ENCODE measurements around the gene FGA. TPM values are rescaled to one million over a fixed set of nuclear protein-coding genes. Genes with fewer than 3 reads are reported as not detected.

Gene FGA
- total RNA-seq (2022; extraction: Qiagen RNA extraction; ENCODE audit: low read depth), result 6.0 to 9.4 TPM (median 8.1 TPM) in 5 replicates

DNA sequence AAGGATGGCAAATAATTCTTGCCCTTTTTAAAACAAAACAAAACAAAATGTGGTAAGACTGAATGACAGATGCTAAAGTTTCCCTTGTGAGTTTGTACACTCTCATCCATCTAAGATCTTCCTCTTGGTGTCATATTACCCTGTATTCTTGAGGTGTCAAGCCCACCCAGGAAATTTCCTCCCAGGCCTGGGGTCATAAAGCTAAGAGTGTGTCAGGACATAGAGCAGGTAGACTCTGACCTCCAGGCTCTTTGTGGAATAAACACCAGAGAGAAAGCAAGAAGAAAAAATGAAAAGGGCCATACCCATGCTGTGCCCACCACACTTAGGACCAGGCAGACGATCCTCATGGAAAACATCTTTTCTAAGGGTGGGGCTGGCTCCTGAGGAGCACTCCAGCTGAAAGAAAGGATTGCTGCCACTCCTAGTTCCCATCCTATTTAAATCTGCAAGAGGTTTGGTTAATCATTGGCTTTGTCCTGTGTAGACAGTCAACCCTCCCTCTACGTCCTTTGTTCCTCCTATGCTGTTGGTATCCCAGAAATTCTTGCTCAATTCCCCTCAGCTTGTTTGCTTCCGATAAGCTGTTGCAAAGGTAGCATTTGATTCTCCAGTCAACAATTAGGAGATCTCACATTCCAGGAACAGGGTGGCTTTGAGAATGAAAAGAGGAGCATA lies at the start of gene FGA:
Gene FGA, minus strand, starts transcription at position 414 of the 678 bp plus-strand sequence. Its CDS starts 55 bp downstream, at position 359.

DNA sequence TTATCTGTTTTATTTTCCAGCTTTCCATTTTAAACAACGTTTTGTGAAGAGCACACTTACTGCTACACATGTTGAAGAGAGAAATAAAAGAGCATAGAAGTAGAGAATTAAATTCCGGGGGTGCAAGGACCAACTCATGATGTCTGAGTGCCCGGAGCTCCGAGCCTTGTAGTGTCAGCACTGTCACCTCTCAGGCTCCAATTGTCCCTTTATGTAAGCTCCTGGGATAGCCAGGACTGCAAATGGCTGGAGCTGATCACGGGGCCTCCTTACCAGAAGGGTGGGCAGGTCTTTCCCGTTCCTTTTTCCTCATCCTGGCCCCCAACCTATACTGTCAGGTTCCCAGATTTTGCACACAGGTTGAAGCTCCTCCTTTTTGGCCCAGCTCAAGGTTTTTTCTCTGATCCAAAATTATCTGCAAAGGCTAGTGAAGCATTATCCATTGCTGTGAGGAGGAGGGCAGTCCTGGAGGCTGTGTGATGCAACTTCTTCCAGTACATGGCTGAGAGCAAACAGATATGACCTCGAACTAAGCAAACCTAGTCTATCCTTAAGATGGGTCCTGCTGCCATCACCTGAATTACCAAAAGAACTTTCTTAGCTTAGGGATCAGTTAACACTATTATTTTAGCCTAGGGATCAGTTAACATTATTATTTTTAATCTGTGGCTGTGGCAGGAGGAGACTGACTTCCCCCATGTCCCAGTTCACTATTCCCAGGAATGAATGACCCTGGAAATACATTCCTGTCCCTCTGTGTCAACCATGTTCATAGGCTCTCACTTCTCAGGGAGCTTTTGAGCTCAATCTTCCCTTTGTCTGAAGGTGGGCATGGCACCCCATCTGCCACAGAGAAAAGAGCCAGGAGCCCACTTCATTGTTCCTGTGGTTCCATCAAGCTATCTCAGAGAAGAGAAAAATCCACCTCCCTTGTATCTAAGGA lies 22.2 kb upstream of the FGA start, which contains the start of gene FGG:
Gene FGG, minus strand, starts transcription at position 185 of the 943 bp plus-strand sequence. Its CDS starts 47 bp downstream, at position 138.

DNA sequence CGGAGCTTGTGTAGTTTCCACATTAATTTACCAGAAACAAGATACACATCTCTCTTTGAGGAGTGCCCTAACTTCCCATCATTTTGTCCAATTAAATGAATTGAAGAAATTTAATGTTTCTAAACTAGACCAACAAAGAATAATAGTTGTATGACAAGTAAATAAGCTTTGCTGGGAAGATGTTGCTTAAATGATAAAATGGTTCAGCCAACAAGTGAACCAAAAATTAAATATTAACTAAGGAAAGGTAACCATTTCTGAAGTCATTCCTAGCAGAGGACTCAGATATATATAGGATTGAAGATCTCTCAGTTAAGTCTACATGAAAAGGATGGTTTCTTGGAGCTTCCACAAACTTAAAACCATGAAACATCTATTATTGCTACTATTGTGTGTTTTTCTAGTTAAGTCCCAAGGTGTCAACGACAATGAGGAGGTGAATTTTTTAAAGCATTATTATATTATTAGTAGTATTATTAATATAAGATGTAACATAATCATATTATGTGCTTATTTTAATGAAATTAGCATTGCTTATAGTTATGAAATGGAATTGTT lies 27.8 kb downstream of the FGA start, which contains the start of gene FGB:
Gene FGB, plus strand, starts transcription at position 315 of the 558 bp plus-strand sequence. Its CDS starts 8 bp downstream, at position 323.

DNA sequence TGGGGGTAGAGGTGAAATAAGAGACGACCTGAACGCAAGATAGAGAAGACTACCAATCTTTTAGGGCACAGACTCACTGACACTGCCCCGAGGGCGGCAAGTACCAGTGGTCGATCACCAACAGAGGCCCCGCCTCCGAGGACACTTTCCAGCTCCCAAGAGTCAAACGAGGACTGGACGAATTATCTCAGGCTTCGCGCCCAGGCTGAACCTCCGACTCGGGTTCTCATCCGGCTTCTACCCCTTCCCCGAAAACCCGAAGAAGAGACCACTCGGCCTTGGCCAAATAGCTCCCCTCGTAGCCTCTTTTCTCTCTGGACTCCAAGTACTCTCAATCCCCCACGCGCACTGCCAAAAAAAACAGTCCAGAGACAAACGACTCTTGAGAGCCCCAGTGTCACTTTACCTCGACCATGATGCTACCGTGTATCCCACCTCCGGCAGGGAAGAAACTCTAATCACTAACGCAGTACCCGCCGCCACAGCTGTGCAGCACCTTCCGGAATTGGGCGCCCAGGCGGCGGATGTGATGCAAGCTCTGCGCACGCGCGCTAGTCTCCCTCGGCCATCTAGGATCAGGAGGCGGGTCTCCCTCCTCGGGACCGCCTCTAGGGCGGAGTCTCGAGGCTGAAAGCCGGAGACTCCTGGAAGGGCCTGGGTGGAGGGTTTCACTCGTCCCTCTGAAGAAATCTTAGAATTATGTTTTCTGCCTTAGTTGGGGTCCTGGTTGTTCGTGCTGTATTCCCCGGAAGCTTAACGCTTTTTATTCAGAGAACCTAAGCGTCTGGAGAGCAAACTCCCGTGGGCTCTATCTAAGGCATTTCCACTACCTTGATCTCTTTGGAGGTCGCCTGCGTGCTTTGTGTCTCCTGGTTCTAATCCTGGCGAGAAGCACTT lies 40.4 kb downstream of the FGA start, which contains the start of gene PLRG1:
Gene PLRG1, minus strand, starts transcription at position 507 of the 897 bp plus-strand sequence. Its CDS starts 92 bp downstream, at position 415.

Other genes starting within 250 kb of the FGA start
- gene DCHS2, start 98.9 kb downstream of the FGA start, total RNA-seq (2022; extraction: Qiagen RNA extraction; ENCODE audit: low read depth), result 0.02 TPM in 1 of 5 replicates, not detected in the others
- gene PLRG1, start 40.3 kb downstream of the FGA start, total RNA-seq (2022; extraction: Qiagen RNA extraction; ENCODE audit: low read depth), result 58.6 to 69.3 TPM (median 61.2 TPM) in 5 replicates
- gene FGB, start 27.7 kb downstream of the FGA start, total RNA-seq (2022; extraction: Qiagen RNA extraction; ENCODE audit: low read depth), result 11.5 to 19.8 TPM (median 14.2 TPM) in 5 replicates
- gene FGG, start 21.9 kb upstream of the FGA start, total RNA-seq (2022; extraction: Qiagen RNA extraction; ENCODE audit: low read depth), result 4.1 to 7.7 TPM (median 4.6 TPM) in 5 replicates
- 0.05 to 0.12 TPM (median 0.09 TPM) in 4 of 5 replicates, not detected in the other for gene LRAT, start 153.3 kb upstream of the FGA start, total RNA-seq (2022; extraction: Qiagen RNA extraction; ENCODE audit: low read depth)
- not detected in 5 replicates for gene RBM46, start 190.5 kb upstream of the FGA start, total RNA-seq (2022; extraction: Qiagen RNA extraction; ENCODE audit: low read depth)